Stimulated activated CD8-positive, alpha-beta memory T cell treated with anti-CD3 and anti-CD28 coated beads, Interleukin-15, amount 100 ng/mL, for 24 hours (primary cell): ENCODE data around the gene CAPRIN2.

ENCODE experiments used
- DNase-seq: peaks from one replicate; pipeline ENCODE4 v3.0.0-alpha.2; 2020; ENCODE audit warnings: low read depth

The CAPRIN2 gene

DNA sequence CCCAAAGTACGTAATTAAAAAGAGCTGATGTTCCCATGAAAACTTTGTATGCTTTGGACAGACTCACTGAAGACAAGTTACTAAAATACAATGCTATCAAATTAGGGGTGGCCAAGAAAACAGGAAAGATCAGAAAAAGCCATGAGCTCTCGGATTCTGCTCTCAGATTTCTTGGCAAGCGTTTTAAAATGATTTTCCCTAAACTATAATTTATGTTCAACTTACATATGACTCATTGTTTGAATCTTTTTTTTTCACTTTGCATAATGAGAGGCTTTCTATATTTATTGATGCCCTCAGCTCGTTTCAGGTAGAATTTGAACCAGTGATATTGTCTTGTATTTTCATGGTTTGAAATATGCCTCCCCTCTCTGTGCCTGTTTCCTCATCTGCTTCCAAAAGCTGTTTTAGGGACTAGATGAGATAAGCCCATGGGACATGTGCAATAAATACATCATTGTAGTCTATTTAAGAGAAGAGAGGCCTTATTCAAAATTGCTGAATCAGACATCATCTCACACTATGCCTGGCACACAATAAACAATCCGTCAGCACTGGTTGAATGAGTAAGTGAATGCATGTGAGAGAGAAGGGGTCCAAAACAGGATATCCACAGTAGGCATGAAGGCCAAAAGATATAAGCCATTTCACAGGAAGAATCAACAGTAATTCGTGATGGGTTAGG is 54.4 kb downstream of the CAPRIN2 start:
- DNase-seq: no peak

DNA sequence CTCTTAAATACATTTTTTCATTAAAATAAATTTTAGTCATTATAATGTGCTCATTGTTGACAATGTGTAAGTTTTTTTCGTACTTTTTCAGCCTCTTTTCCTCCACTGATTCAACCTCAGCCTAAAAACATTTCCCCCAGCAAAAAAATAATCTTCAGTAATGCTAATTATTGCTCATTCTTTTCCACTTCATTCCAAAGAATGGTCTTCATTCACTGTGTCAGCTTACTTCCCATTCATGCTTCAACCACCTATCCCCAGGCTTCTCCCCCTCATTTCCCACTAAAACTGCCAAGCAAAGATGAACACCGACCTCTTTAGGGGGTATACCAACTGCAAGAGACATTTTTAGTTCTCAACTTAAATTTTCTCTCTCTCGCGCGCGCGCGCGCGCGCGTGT is 56.4 kb downstream of the CAPRIN2 start:
- DNase-seq: no peak

DNA sequence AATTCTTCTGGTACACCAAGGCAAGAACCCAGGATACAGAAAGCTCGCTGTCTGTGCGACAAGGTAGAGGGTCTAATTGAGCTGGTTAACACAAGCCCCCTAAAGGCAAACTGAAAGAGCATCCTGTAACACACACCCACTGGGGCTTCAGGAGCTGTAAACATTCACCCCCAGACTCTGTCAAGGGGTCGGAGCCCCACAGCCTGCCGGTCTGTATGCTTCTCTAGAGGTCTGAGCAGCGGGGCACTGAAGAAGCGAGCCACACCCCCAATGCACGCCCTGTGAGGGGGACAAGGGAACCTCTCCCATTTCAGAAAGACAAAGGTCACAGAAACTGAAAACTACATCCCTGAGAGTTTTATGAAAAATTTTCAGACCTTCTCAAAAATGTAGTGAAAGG is 57.8 kb downstream of the CAPRIN2 start:
- no peak for DNase-seq

DNA sequence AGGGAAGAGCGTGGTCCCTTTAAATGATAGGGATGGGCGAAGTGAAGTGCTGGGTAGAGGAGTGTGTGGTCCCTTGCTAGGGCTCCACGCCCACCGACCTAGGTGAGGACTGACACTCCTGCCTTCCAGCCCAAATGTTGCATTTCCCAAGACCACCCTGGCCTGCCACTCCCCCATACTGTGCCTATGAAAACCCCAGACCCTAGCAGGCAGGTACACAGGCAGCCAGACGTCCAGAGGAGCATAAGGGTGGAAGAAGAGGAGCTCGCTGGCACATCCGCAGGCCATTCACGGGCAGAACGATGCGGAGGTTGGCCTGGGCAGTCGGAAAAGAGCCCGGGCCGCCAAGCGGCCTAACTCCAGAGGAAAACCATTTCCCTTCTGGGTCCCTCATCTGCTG is 58.3 kb downstream of the CAPRIN2 start:
- no peak for DNase-seq

DNA sequence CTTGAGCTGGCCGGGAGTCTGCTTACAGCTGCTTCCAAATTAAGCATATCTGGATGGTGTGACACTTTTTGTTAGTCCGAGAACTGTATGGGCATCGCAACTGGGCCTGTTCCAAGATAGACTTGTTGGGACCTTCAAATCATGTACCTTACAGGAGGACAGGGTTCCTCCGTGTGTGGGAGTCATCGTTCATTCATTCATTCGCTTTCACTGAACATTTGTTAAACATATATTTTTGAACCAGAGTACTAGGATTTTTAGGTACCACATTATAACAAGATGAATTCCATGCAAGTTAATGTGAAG is 58.7 kb downstream of the CAPRIN2 start:
- DNase-seq: no peak

DNA sequence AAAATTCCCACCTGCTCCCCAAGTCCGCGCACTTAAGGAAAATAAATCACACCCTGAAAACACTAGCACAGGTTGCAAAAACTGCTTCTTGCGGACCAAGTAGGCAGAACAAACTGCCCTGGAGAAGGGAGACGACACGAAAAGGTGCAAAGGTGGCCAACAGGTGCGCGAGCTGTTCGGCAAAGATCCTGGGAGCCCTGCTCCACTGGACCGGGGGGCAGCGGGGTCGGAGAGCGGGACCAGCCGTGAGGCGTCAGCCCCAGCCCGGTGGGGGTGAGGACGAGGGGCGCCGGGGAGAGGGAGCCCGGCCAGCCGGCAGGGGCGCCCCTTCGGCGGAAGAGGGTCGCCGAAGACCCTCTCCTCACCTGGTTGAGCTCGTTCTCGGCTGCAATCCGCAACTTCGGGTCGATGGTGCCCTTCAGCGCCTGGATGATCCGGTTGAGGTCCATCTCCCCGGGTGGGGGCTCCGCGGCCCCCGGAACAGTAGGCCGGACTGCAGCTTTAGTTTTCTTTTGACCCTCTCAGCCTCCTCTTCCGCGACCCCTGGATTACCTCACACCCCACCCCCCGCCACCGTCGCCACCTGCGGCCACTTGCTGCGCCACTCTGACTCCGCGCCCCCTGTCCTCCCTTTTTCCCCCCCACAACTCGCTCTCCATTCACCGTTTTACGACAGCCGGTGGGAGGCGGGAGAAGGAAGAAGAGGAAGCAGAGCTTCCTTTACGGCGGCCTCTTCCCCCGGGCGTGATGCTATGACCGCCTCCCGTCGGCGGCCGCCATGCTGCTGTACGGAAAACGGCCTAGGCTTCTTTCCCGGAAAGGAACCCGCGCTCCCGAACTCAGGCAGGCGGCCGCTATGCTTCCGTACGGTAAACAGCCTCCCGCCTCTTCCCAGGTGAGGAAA is 59.3 kb downstream of the CAPRIN2 start, which contains the start of gene IPO8:
IPO8 (minus strand) TSS at position 671 of the 904 bp plus-strand sequence; CDS start at position 449, 222 bp downstream.
- DNase-seq: peak; percentile 62

DNA sequence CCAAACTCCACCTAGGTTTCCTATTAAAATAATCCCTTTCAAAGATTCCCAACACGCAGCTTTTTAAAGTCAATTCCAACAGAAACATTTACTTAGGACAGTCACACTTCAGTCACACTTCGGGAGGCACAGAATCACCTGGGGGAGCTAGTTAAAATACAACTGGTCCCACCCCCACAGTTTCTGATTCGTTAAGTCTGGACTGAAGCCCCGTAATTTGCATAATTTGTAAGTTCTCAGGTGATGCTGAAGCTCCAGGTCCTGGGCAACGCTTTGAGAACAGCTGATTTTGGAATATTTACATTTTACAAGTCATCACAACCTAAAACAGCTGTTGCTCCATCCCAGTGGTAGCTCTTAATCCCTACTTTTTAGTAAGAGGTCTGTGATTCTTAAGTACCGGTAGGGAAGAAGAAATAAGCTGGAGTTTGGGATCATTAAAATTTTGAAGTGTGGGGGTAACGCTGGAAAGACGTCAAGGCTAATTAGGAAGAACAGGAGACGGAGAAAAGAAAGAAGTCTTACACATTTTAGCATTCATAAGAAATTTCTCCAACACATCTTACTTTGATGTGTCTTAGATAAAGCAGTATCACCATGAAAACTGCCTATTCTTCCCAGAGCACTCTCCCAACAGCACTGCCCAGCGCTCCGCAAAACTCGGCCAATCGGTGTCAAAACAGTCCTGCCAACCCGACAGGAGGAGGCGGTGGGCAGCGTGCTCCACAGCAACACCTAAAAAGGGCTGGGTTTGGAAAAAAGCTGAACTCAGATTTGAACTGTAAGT is 60.1 kb downstream of the CAPRIN2 start:
- DNase-seq: peak; percentile 9

DNA sequence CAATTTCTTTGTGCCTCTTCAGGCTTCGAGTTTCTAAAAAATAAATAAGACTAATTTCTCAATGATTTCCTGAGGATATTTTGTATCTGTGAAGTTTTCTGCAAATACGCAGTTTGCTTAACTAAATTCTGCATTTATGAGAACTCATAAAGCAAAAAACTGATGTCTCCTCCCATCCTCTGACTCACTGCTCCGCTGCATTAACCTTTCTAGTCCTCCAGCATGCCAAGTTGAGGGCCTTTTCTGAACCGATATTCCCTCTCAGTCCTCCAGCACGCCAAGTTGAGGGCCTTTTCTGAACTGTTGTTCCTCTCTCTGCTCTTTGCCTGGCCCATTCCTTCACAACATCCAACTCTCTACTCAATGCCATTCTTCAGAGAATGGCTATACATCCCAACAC is 62.3 kb downstream of the CAPRIN2 start:
- no peak for DNase-seq

DNA sequence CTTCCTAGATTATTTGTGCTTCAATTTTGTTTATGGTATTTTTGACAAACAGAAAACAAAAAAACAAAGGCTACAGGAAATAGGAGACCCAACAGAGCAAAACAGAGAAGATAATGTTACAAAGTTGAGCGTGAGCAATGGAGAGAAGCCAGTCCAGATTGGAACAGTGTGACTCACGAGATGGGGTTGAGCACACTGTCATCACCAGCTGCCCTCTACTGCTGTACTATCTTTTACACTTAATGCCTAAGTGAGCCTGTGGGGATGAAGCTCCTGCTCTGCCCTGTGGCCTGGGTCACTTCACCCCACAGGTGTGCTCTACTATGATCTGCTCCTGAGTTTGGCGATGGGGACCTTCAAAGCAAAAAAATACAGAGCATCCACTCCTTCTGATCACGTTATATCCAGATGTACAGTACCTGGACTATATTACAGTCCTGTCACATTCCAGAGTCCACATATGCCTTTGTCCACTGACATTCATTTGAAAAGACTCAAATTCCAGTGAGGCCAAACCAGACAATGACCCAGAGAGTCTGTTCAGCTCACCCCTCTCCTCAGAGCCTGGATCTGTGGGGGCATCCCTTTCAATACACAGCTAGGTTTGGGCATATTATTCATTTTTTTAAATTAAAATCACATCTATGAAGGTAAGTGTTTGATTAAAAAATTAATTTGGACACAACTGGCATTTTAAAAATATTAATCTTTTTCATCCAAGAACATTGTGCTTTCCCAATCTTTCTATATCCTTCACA is 63.5 kb downstream of the CAPRIN2 start:
- DNase-seq: no peak

DNA sequence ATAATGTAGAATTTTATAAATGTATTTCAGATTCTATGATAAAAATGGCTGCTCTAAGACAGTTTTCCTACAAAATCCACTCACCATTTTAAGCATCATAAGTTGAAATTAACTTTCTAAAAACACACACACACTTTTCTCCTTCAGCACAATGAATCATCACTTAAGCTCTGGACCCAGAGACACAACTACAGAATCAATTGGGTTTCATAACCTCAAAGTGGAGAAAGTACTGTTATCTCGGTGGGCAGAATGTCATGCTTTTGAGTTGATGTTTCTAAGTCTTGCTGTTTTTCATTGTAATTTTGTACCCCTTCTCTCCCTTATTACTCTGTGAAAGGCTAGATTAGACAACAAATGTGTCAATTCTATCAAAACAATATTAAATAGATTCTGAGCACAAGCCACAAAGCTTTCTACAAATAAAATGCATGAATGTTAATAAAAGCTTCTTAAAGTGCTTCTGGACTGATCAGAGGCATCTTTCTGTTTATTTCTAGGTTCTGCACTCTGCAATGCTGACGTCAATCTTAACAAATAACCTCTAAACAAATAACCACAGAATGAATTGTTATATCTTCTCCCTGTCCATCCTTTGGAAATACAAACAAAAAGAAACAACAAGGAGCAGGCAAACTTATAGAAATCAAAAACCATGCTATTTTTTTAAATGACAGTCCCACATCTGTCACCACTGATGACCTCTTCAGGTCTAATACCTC is 67.3 kb downstream of the CAPRIN2 start:
- DNase-seq: no peak

DNA sequence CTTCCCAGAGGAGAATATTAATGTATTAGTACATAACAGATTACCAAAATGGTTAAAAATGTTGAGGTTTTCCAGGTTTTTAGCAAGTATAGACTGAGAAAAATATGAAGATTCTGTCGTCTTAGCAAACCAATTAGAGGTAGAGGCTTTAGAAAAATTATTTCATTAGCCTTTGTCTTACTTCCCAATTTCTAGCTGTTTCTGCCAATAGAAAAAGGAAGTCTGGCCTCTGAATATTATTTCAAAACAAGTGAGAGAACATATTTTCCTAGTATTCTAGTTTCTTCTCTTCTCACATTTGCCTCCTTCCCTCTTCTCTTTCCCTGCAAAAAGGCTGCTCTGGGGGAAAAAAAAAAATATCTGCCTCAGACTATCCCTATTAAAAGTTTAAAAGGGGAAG is 75.5 kb downstream of the CAPRIN2 start:
- no peak for DNase-seq

DNA sequence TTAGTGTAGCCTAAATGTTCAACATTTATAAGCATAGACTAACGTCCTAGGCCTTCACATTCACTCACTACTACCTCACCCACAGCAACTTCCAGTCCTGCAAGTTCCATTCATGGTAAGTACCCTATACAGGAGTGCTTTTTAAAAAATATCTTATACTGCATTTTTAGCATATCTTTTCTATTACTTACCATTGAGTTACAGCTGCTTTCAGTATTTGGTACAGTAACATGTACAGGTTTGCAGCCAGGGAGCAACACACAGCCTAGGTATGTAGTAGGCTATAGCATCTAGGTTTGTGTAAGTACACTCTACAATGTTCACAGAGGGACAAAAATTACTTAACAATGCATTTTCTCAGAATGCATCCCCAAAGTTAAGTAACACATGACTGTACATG is 76.5 kb downstream of the CAPRIN2 start:
- no peak for DNase-seq

DNA sequence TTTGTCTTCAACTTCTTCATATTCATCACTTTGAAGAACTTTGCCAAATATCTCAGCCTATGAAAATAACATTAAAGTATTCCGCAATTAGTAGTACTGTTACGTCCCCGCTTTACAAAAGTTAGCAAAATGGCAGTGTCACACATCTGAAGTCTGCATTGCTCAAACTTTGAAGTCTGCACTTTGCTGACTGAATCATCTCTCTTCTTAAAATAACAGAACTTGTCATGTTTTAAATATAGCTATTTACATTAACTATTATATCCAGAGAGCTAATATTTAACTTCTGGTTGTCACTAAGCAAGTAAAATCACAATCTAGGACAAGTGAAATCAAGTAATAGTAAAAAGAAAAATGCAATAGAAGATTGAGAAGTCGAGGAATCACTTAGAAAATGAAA is 93.5 kb downstream of the CAPRIN2 start:
- DNase-seq: no peak
